Parathyroid adenoma (tissue), 2 donors: ENCODE data around the gene ELMO2.
A peak's percentile ranks its signal among the peaks of the same experiment; 100 is the strongest.

ENCODE experiments used
- H2AFZ ChIP-seq: fragments of 300-600 bp; sonication (generic); one replicate; pipeline ENCODE4 v1.7.0; 2017; ENCODE audit warnings: antibody characterized with exemption, mild to moderate bottlenecking
- H3K27ac ChIP-seq: fragments of 300-600 bp; sonication (generic); one replicate; pipeline ENCODE4 v1.7.0; 2017
- H3K27me3 ChIP-seq: fragments of 300-600 bp; sonication (generic); one replicate; pipeline ENCODE4 v1.7.0; 2017; ENCODE audit warnings: low read length; ENCODE audit not compliant: control insufficient read depth, insufficient read depth
- H3K36me3 ChIP-seq: fragments of 300-600 bp; sonication (generic); one replicate; pipeline ENCODE4 v1.7.0; 2017; ENCODE audit warnings: low read length; ENCODE audit not compliant: control insufficient read depth, insufficient read depth
- H3K4me1 ChIP-seq: fragments of 300-600 bp; sonication (generic); one replicate; pipeline ENCODE4 v1.7.0; 2017; ENCODE audit warnings: control low read depth
- H3K4me2 ChIP-seq: fragments of 300-600 bp; sonication (generic); one replicate; pipeline ENCODE4 v1.7.0; 2017; ENCODE audit warnings: low read length
- H3K4me3 ChIP-seq: fragments of 300-600 bp; sonication (generic); one replicate; pipeline ENCODE4 v1.7.0; 2017; ENCODE audit warnings: low read depth, low read length
- H3K79me2 ChIP-seq: fragments of 300-600 bp; sonication (generic); one replicate; pipeline ENCODE4 v1.7.0; 2017; ENCODE audit warnings: control low read depth
- H3K9ac ChIP-seq: fragments of 300-600 bp; sonication (generic); one replicate; pipeline ENCODE4 v1.7.0; 2017; ENCODE audit warnings: mild to moderate bottlenecking
- H3K9me3 ChIP-seq: fragments of 300-600 bp; sonication (generic); one replicate; pipeline ENCODE4 v1.7.0; 2017; ENCODE audit warnings: low read length; ENCODE audit not compliant: control insufficient read depth
- TF ChIP-seq, protein P1 (sequence below): fragments of 300-600 bp; sonication (generic); IDR thresholded peaks from one replicate; pipeline ENCODE4 v1.7.0; 2017; ENCODE audit warnings: antibody characterized with exemption, mild to moderate bottlenecking
- donor health status: primary hyperparathyroidism.

Gene ELMO2

DNA sequence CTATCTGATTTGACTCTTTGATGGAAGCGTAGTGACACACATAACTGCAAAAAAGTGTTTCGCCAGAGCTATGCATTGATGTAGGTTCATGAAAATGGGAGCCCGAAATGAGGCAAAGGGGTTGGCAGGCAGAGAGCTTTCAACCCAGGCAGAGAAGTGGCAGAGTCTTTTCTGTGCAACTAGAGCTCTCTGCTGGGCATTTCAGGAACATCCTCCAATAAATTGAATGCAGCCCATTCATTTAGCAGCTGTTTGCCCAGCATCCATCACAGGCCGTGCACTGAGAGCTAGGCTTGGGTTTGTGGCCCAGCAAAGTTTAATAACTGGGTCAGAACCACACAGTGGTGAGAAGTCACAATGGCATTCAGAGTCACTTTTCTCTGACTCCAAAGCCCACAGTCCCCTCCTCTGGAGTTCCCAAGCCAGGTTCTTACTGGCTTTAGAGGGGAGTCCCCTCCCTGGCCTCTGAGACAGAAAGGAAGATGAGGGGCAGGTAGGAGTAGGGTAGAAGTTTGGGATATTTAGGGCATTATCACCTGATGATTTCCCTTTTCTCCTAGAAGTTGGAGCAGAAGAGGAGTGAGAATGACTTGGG, 31.8 kb upstream of the ELMO2 start:
- H3K4me2 ChIP-seq = no peak overlapping the region
- H3K9me3 ChIP-seq = no peaks in the 10 kb centered on the region
- TF ChIP-seq, protein P1, sequence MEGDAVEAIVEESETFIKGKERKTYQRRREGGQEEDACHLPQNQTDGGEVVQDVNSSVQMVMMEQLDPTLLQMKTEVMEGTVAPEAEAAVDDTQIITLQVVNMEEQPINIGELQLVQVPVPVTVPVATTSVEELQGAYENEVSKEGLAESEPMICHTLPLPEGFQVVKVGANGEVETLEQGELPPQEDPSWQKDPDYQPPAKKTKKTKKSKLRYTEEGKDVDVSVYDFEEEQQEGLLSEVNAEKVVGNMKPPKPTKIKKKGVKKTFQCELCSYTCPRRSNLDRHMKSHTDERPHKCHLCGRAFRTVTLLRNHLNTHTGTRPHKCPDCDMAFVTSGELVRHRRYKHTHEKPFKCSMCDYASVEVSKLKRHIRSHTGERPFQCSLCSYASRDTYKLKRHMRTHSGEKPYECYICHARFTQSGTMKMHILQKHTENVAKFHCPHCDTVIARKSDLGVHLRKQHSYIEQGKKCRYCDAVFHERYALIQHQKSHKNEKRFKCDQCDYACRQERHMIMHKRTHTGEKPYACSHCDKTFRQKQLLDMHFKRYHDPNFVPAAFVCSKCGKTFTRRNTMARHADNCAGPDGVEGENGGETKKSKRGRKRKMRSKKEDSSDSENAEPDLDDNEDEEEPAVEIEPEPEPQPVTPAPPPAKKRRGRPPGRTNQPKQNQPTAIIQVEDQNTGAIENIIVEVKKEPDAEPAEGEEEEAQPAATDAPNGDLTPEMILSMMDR = peak; percentile 26
- no peaks in the 10 kb centered on the region for H3K36me3 ChIP-seq
- no peak overlapping the region for H3K27ac ChIP-seq
- no peak overlapping the region for H2AFZ ChIP-seq
- no peak overlapping the region for H3K9ac ChIP-seq
- H3K27me3 ChIP-seq = no peaks in the 10 kb centered on the region
- H3K4me1 ChIP-seq = no peaks in the 10 kb centered on the region
- no peaks in the 10 kb centered on the region for H3K79me2 ChIP-seq
- no peak overlapping the region for H3K4me3 ChIP-seq

DNA sequence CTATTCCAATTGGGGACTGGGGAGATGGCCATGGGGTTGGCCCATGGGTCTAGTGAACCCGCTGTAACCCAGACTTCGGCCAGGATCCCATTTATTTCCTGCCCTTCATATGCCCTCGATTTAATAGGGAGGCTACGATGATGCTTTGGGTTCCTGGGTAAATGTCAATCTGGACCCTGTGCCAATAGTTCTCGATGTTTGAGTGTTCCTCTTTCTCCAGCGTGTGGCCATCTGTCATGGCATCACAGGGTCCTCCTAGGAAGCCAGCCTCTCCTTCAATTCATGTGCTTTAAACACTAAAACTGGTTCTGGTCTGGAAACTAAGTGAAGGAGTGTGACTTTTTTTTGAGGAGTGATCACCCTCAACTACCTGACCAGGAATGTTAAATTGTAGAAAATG, 28.7 kb upstream of the ELMO2 start:
- no peaks in the 10 kb centered on the region for H3K27me3 ChIP-seq

DNA sequence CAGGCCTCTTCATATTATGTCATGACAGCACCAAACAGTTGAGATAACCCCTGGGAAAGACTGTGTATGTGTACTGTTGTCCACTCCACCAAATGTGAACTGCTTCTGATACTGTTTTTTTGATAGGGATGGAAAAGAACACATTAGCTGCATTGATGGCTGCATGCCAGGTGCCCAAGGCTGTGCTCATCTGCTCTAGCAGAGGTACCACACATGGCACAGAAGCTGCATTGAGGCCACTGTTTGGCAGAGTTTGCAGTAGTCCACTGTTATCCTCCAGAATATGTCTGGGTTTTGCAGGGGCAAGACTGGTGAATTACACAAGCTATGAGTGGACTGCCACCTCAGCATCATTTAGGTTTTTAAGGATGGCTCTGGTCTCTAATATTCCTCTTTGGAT, 28.2 kb upstream of the ELMO2 start:
- TF ChIP-seq, protein P1 = no peak
- H3K27me3 ChIP-seq = no peaks in the 10 kb centered on the region

More for the DNA sequence above, 28.7 kb upstream of the ELMO2 start:
- TF ChIP-seq, protein P1 = no peak
- H3K36me3 ChIP-seq = no peaks in the 10 kb centered on the region
- no peak overlapping the region for H3K9ac ChIP-seq
- H3K27ac ChIP-seq = no peak overlapping the region
- no peak overlapping the region for H2AFZ ChIP-seq
- H3K4me1 ChIP-seq = no peaks in the 10 kb centered on the region
- H3K4me2 ChIP-seq = no peak overlapping the region
- no peaks in the 10 kb centered on the region for H3K79me2 ChIP-seq
- H3K4me3 ChIP-seq = no peak overlapping the region
- no peaks in the 10 kb centered on the region for H3K9me3 ChIP-seq

DNA sequence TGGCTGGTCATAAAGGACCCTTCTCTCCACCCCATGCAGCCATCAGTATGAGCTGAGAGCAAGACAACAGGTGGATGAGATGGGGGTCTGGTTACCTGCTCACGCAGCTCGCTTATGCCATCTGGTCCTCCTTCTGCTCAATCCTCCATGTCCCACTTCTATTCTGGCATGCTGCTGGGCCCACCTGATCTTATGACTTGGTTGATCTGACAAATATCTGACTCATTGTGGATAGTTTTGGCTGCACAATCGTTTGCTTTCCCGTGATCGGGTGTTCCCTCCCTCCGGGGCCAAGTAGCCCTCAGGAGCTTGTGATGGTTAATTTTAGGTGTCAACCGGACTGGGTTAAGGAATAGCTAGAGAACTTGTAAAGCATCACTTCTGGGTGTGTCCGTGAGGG, 26.6 kb upstream of the ELMO2 start:
- H2AFZ ChIP-seq = no peak overlapping the region
- no peaks in the 10 kb centered on the region for H3K4me1 ChIP-seq
- H3K4me2 ChIP-seq = no peak overlapping the region
- no peak overlapping the region for H3K27ac ChIP-seq
- no peaks in the 10 kb centered on the region for H3K9me3 ChIP-seq
- H3K36me3 ChIP-seq = no peaks in the 10 kb centered on the region
- no peak overlapping the region for H3K4me3 ChIP-seq
- H3K27me3 ChIP-seq = no peaks in the 10 kb centered on the region
- no peaks in the 10 kb centered on the region for H3K79me2 ChIP-seq
- no peak overlapping the region for H3K9ac ChIP-seq
- TF ChIP-seq, protein P1 = no peak

More for the DNA sequence above, 28.2 kb upstream of the ELMO2 start:
- Histone ChIP-seq H3K27ac (no peak overlapping the region), H3K4me2 (no peak overlapping the region), H3K9ac (no peak overlapping the region), H2AFZ (no peak overlapping the region), H3K4me1 (no peaks in the 10 kb centered on the region), H3K9me3 (no peaks in the 10 kb centered on the region), H3K4me3 (no peak overlapping the region), H3K36me3 (no peaks in the 10 kb centered on the region), H3K79me2 (no peaks in the 10 kb centered on the region)
